CD14-positive monocyte (primary cell): ENCODE measurements around the gene DNAJC11. TPM values are rescaled to one million over a fixed set of nuclear protein-coding genes. Genes with fewer than 3 reads are reported as not detected.

ENCODE experiments used
- DNase-seq, 3 donors: peaks; one replicate each; pipeline ENCODE4 v3.0.0-alpha.2; 2011 to 2022
- H2AFZ ChIP-seq: 2 replicates; pipeline ENCODE4 v1.6.0; 2012; ENCODE audit warnings: mild to moderate bottlenecking, low read depth, low read length, inconsistent platforms; ENCODE audit not compliant: insufficient read depth, poor library complexity, severe bottlenecking
- H3K27ac ChIP-seq, 2 donors: 1 replicate in 1 of 2; 2 replicates in 1 of 2; pipeline ENCODE4 v1.5.1; 2012 to 2013; ENCODE audit warnings: low read length in 2 of 2, control low read depth in 1 of 2, inconsistent platforms in 1 of 2, low read depth in 1 of 2, mild to moderate bottlenecking in 1 of 2
- H3K27me3 ChIP-seq, 2 donors: one replicate each; pipeline versions ENCODE4 v1.6.0 to v1.6.1; 2011 to 2013; ENCODE audit warnings: low read length in 2 of 2; ENCODE audit not compliant: control insufficient read depth in 2 of 2, insufficient read depth in 2 of 2
- H3K36me3 ChIP-seq, 2 donors: replicated peaks in 1 of 2; 1 replicate in 1 of 2; 2 replicates in 1 of 2; pipeline versions ENCODE4 v1.5.1 to v1.6.1; 2012 to 2013; ENCODE audit warnings: low read length in 2 of 2, control low read depth in 1 of 2, inconsistent platforms in 1 of 2, mild to moderate bottlenecking in 1 of 2; ENCODE audit not compliant: insufficient read depth in 2 of 2, control insufficient read depth in 1 of 2
- H3K4me1 ChIP-seq, 2 donors: 1 replicate in 1 of 2; 2 replicates in 1 of 2; pipeline versions ENCODE4 v1.5.1 to v1.6.1; 2012 to 2013; ENCODE audit warnings: low read length in 2 of 2, control low read depth in 1 of 2, inconsistent platforms in 1 of 2, mild to moderate bottlenecking in 1 of 2, moderate library complexity in 1 of 2; ENCODE audit not compliant: insufficient read depth in 2 of 2, control insufficient read depth in 1 of 2
- H3K4me2 ChIP-seq: replicated peaks from 2 replicates; pipeline ENCODE3; 2012; ENCODE audit warnings: low read length, moderate library complexity, mild to moderate bottlenecking; ENCODE audit not compliant: poor library complexity, severe bottlenecking; ENCODE audit errors: extremely low read depth
- H3K4me3 ChIP-seq, 3 experiments: fragments of 200-600 bp in 1 of 3; sonication (generic) in 1 of 3; replicated peaks in 1 of 3; 1 replicate in 2 of 3; 2 replicates in 1 of 3; pipeline ENCODE4 v1.5.1; 2011 to 2013; ENCODE audit warnings: low read length in 3 of 3, mild to moderate bottlenecking in 3 of 3, control low read depth in 2 of 3, low read depth in 2 of 3, inconsistent platforms in 1 of 3, moderate library complexity in 1 of 3
- H3K79me2 ChIP-seq: 2 replicates; pipeline ENCODE4 v1.6.0; 2012; ENCODE audit warnings: mild to moderate bottlenecking, control low read depth, inconsistent platforms, low read length, moderate library complexity; ENCODE audit not compliant: insufficient read depth
- H3K9ac ChIP-seq: 2 replicates; pipeline ENCODE4 v1.6.0; 2017; ENCODE audit warnings: low read length, mild to moderate bottlenecking; ENCODE audit not compliant: insufficient read depth, poor library complexity, severe bottlenecking
- H3K9me3 ChIP-seq, 2 donors: replicated peaks in 1 of 2; 1 replicate in 1 of 2; 2 replicates in 1 of 2; pipeline versions ENCODE4 v1.5.1 to v1.6.1; 2012 to 2013; ENCODE audit warnings: low read length in 2 of 2, control low read depth in 1 of 2; ENCODE audit not compliant: control insufficient read depth in 1 of 2, insufficient read depth in 1 of 2
- H4K20me1 ChIP-seq: 2 replicates; pipeline ENCODE4 v1.6.0; 2012; ENCODE audit warnings: mild to moderate bottlenecking, low read length, control low read depth, moderate library complexity; ENCODE audit not compliant: insufficient read depth
- H3K27ac Mint-ChIP-seq, 7 donors: one replicate each; pipeline ENCODE4 v1.8.0; 2020; ENCODE audit warnings: mild to moderate bottlenecking in 7 of 7, mixed read lengths in 7 of 7, moderate library complexity in 6 of 7, inconsistent platforms in 2 of 7
- H3K27me3 Mint-ChIP-seq, 3 donors: one replicate each; pipeline ENCODE4 v1.8.0; 2021 to 2022; ENCODE audit warnings: low read depth in 3 of 3, mild to moderate bottlenecking in 3 of 3, mixed read lengths in 3 of 3, moderate library complexity in 3 of 3, inconsistent platforms in 1 of 3
- H3K36me3 Mint-ChIP-seq, 2 donors: one replicate each; pipeline ENCODE4 v1.8.0; 2020; ENCODE audit warnings: mixed read lengths in 2 of 2, inconsistent platforms in 1 of 2, mild to moderate bottlenecking in 1 of 2
- H3K4me1 Mint-ChIP-seq: one replicate; pipeline ENCODE4 v1.8.0; 2020; ENCODE audit warnings: mild to moderate bottlenecking, mixed read lengths
- H3K4me3 Mint-ChIP-seq, 2 donors: one replicate each; pipeline ENCODE4 v1.8.0; 2020; ENCODE audit warnings: mild to moderate bottlenecking in 2 of 2, mixed read lengths in 2 of 2, moderate library complexity in 1 of 2
- H3K9me3 Mint-ChIP-seq, 7 donors: one replicate each; pipeline ENCODE4 v1.8.0; 2020 to 2022; ENCODE audit warnings: mixed read lengths in 7 of 7, mild to moderate bottlenecking in 6 of 7, moderate library complexity in 6 of 7, inconsistent platforms in 2 of 7
- CTCF ChIP-seq: fragments of 200-600 bp; IDR thresholded peaks from one replicate; pipeline ENCODE4 v1.8.0; 2022; ENCODE audit warnings: antibody characterized with exemption, mild to moderate bottlenecking
- WGBS: methylation state at CpG from one replicate; pipeline ENCODE4 v1.1.5; 2013; ENCODE audit warnings: missing lambda C conversion rate; ENCODE audit not compliant: insufficient coverage; 5-methylcytosine and 5-hydroxymethylcytosine counted together
- intact Hi-C, 2 donors: fragments of 100-400 bp; cut with micrococcal nuclease; formaldehyde crosslinking; loops; one replicate each; pipeline versions ENCODE4 v1.15.0 to v1.15.1; 2023
- polyA plus RNA-seq, 3 donors: library from polyadenylated mRNA; depleted of rRNA in 1 of 3; unstranded in 2 of 3; stranded (reverse) in 1 of 3; fragments of 300-500 nt in 2 of 3; fragments of >200 nt in 1 of 3; fragmentation: Illumina TruSeq in 2 of 3; gene quantifications; 1 replicate in 2 of 3; 2 replicates in 1 of 3; pipeline ENCODE4 v1.2.3, GENCODE V29; 2012 to 2021

The DNAJC11 gene
- polyA plus RNA-seq, 3 donors = 9.7 to 19.9 (median 15.8) TPM

GRCh38 chr1:6727535-6727934 lies 25.9 kb upstream of the DNAJC11 start:
- Histone ChIP-seq H2AFZ (no peak overlapping the region), H3K4me3 (no peak overlapping the region), H3K36me3 (no peaks in the 10 kb centered on the region), H3K4me1 (no peaks in the 10 kb centered on the region), H3K79me2 (no peaks in the 10 kb centered on the region), H3K4me2 (no peak overlapping the region), H3K27ac (no peak overlapping the region), H3K9me3 (no peaks in the 10 kb centered on the region), H3K9ac (no peak overlapping the region), H4K20me1 (no peaks in the 10 kb centered on the region), H3K27me3 (no peaks in the 10 kb centered on the region)
- peak; percentile 93 for TF ChIP-seq CTCF
- intact Hi-C loops = loop anchor here in 1 of 2 donors (10.0 kb wide), 1 partner anchor 487 kb away; no protein-coding TSS in a partner anchor
- Mint-ChIP-seq H3K27ac (peak overlapping the region in 1 of 7 donors; percentile 37), H3K9me3 (no peaks in the 10 kb centered on the region), H3K27me3 (peaks cover 4 to 10% (median 4%) of the 10 kb centered on the region in 3 donors), H3K36me3 (no peaks in the 10 kb centered on the region), H3K4me3 (no peak overlapping the region), H3K4me1 (peaks cover 4% of the 10 kb centered on the region)
- WGBS = 100% methylated on average over 1 of the region's 6 CpGs
- DNase-seq = peak; percentile 62 to 70 (median 70)

DNA sequence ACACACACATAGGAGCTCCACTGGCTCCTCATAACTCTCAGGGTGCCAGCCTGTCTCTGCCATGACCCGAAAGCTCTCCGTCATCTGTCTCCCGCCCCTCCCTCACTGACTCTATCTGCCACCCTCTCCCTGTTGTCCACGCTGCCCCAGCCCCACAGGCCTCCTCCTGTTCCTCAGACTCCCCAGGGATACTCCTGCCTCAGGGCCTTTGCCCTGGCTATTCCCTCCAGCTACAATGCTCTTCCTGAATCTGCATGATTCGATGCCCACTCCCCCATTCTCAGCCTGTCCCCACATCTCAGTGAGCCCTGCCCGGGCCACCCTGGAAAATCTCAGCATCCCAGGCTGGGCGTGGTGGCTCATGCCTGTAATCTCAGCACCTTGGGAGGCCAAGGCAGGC lies 24.6 kb upstream of the DNAJC11 start:
- no peak for TF ChIP-seq CTCF
- no peaks in the 10 kb centered on the region for H3K79me2 ChIP-seq
- H3K4me2 ChIP-seq = no peak overlapping the region

More for the DNA sequence above, 24.6 kb upstream of the DNAJC11 start:
- H3K4me3 Mint-ChIP-seq = no peak overlapping the region
- H3K27me3 ChIP-seq = no peaks in the 10 kb centered on the region
- H3K27ac Mint-ChIP-seq = no peak overlapping the region
- H3K4me1 ChIP-seq = no peaks in the 10 kb centered on the region
- H3K9ac ChIP-seq = no peak overlapping the region
- DNase-seq = no peak
- H3K27ac ChIP-seq = no peak overlapping the region
- WGBS = 93% methylated on average over 7 of the region's 7 CpGs
- peaks cover 4% of the 10 kb centered on the region for H3K4me1 Mint-ChIP-seq
- no peak overlapping the region for H2AFZ ChIP-seq
- intact Hi-C loops = loop anchor here in 1 of 2 donors (10.0 kb wide), 1 partner anchor 489 kb away; no protein-coding TSS in a partner anchor
- H3K27me3 Mint-ChIP-seq = peaks cover 4 to 10% (median 4%) of the 10 kb centered on the region in 3 donors
- H3K36me3 ChIP-seq = no peaks in the 10 kb centered on the region
- H4K20me1 ChIP-seq = no peaks in the 10 kb centered on the region
- H3K9me3 Mint-ChIP-seq = no peaks in the 10 kb centered on the region
- no peak overlapping the region for H3K4me3 ChIP-seq
- H3K36me3 Mint-ChIP-seq = no peaks in the 10 kb centered on the region
- H3K9me3 ChIP-seq = no peaks in the 10 kb centered on the region
